GM12878 (cell line): Measurements from ENCODE around the gene MAD1L1. TPM values are rescaled to one million over a fixed set of nuclear protein-coding genes. Genes with fewer than 3 reads are reported as not detected.
A peak's percentile ranks its signal among the peaks of the same experiment; 100 is the strongest.

ENCODE experiments used
- CBX3 ChIP-seq: fragments of 200-600 bp; sonication (generic); IDR thresholded peaks from 2 replicates; pipeline ENCODE4 v1.6.1; 2016; ENCODE audit warnings: low read depth, borderline replicate concordance
- CHD1 ChIP-seq: IDR thresholded peaks from 2 replicates; pipeline ENCODE4 v1.6.1; 2012; ENCODE audit warnings: low read depth, low read length, improper control_type of control experiment
- FOXK2 ChIP-seq: fragments of 450-650 bp; IDR thresholded peaks from 2 replicates; pipeline ENCODE4 v1.6.1; 2017; ENCODE audit warnings: mild to moderate bottlenecking, moderate library complexity
- MTA2 ChIP-seq: fragments of 450-650 bp; IDR thresholded peaks from 2 replicates; pipeline ENCODE4 v1.6.1; 2016; ENCODE audit warnings: low read depth, mild to moderate bottlenecking, moderate library complexity
- MTA3 ChIP-seq: IDR thresholded peaks from 2 replicates; pipeline ENCODE4 v1.6.1; 2012; ENCODE audit warnings: low read length, inconsistent platforms, borderline replicate concordance
- SIN3A ChIP-seq: IDR thresholded peaks from 2 replicates; pipeline ENCODE4 v1.6.1; 2012; ENCODE audit warnings: low read depth, low read length, improper control_type of control experiment
- SMAD1 ChIP-seq: fragments of 450-650 bp; IDR thresholded peaks from 2 replicates; pipeline ENCODE4 v1.6.1; 2018; ENCODE audit warnings: mild to moderate bottlenecking, low read depth; ENCODE audit not compliant: partially characterized antibody
- SPI1 ChIP-seq: IDR thresholded peaks from 2 replicates; pipeline ENCODE4 v1.6.1; 2011; ENCODE audit warnings: low read depth, mild to moderate bottlenecking, low read length, moderate library complexity, borderline replicate concordance; ENCODE audit not compliant: insufficient read depth
- STAT1 ChIP-seq: fragments of 450-650 bp; conservative IDR thresholded peaks from 2 replicates; pipeline ENCODE4 v1.6.1; 2014; ENCODE audit warnings: antibody characterized with exemption, mild to moderate bottlenecking
- STAT3 ChIP-seq: IDR thresholded peaks from 2 replicates; pipeline ENCODE4 v1.6.1; 2011; ENCODE audit warnings: low read depth, low read length, improper control_type of control experiment
- TARDBP ChIP-seq: IDR thresholded peaks from 2 replicates; pipeline ENCODE4 v1.6.1; 2016; ENCODE audit warnings: borderline replicate concordance
- ZNF274 ChIP-seq: IDR thresholded peaks from one replicate; pipeline ENCODE4 v1.8.0; 2011; ENCODE audit not compliant: insufficient read length, insufficient read depth
- ZNF384 ChIP-seq: IDR thresholded peaks from 2 replicates; pipeline ENCODE4 v1.6.1; 2012; ENCODE audit warnings: low read depth, mild to moderate bottlenecking, low read length, improper control_type of control experiment, borderline replicate concordance
- polyA plus RNA-seq, 11 experiments: library from polyadenylated mRNA; depleted of rRNA in 4 of 11; unstranded in 6 of 11; stranded (reverse) in 5 of 11; fragments of >200 nt; fragmentation: Nextera tagmentation in 4 of 11; fragmentation: Illumina TruSeq in 1 of 11; extraction: Ambion mirVana in 4 of 11; extraction: Trizol in 1 of 11; gene quantifications; 1 replicate in 1 of 11; 2 replicates in 10 of 11; pipeline versions ENCODE4 v1.2.1 to v1.2.3, GENCODE V29; 2011 to 2016; ENCODE audit warnings: inconsistent platforms in 2 of 11, missing spikeins in 2 of 11, low read depth in 1 of 11
- total RNA-seq, 4 experiments: library from RNA; depleted of rRNA in 3 of 4; stranded (reverse); fragments of >200 nt in 3 of 4; fragmentation: Illumina TruSeq in 1 of 4; extraction: Trizol in 1 of 4; gene quantifications; 2 replicates each; pipeline versions ENCODE4 v1.2.1 to v1.2.3, GENCODE V29; 2013 to 2021
- TF ChIP-seq, protein P1 (sequence below): fragments of 450-650 bp; IDR thresholded peaks from 2 replicates; pipeline ENCODE4 v1.6.1; 2016; ENCODE audit warnings: mild to moderate bottlenecking
- TF ChIP-seq, protein P2 (sequence below): fragments of 450-650 bp; conservative IDR thresholded peaks from 2 replicates; pipeline ENCODE4 v1.6.1; 2017; ENCODE audit warnings: mild to moderate bottlenecking, moderate library complexity
- TF ChIP-seq, protein P3 (sequence below): IDR thresholded peaks from 2 replicates; pipeline ENCODE4 v1.6.1; 2012; ENCODE audit warnings: low read depth, low read length, improper control_type of control experiment
- TF ChIP-seq, protein P4 (sequence below): fragments of 450-650 bp; formaldehyde crosslinking; IDR thresholded peaks from 2 replicates; pipeline ENCODE4 v1.4.0; 2022; ENCODE audit warnings: mild to moderate bottlenecking, moderate library complexity
- TF ChIP-seq, protein P5 (sequence below): fragments of 450-650 bp; IDR thresholded peaks from 2 replicates; pipeline ENCODE4 v1.6.1; 2017; ENCODE audit warnings: low read depth, mild to moderate bottlenecking, moderate library complexity
- TF ChIP-seq, protein P6 (sequence below): fragments of 150-350 bp; IDR thresholded peaks from 2 replicates; pipeline ENCODE4 v1.6.1; 2014; ENCODE audit warnings: mild to moderate bottlenecking, low read depth, low read length

The MAD1L1 gene
- total and polyA plus RNA-seq, 10 of the 15 experiments (the other 5 are each of a cell fraction or from before 2014, with no cell fraction given): 2.2 to 76.8 (median 38.3) TPM

DNA sequence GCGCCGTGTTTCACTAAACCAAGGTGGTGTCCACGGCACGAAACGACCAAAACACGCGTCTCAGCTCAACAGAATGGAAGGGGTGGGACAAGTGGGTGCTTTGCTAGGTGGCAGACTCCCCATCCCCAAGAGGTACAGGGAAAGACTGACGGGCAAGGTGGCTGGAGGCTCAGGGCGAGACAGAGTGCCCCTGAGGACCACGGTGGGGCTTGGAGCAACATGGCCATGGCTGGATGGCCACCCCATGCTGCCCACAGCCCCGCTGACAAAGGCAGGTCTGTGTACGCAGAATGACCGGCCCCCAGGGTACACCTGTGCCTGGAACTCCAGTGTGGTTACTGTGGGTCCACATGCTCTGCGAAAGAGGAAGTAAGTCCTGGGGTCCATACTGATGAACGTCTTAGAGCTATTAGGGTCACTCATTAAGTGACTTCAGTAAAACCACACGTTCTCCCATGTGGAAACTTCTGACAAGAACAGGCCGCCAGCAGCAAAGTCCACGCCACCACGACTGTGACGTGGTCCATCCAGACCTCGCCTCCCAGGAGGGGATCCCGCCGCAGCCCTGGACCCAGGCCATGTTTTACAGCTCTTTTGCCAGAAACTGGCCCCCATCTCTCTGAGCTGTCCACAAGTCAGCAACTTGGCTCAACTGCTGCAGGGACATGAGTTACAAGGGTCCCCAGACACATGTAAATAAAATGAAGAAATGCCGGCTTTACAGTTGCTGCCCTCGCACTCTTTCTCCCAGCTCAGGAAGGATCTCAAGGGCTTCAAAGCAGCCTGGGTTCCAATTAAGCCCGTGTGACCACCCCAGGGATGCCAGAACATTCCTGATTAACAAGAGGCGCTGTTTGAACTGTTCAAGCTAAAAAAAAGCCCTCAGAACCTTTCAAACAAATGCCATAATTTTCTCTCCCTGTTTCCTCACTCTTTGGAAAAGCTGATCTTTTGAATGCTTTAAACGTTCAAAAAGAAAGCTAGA is 66.8 kb downstream of the MAD1L1 start (continued):
- TF ChIP-seq STAT3: no peak
- no peak for TF ChIP-seq TARDBP
- TF ChIP-seq CHD1: no peak
- no peak for TF ChIP-seq CBX3
- TF ChIP-seq, protein P1, sequence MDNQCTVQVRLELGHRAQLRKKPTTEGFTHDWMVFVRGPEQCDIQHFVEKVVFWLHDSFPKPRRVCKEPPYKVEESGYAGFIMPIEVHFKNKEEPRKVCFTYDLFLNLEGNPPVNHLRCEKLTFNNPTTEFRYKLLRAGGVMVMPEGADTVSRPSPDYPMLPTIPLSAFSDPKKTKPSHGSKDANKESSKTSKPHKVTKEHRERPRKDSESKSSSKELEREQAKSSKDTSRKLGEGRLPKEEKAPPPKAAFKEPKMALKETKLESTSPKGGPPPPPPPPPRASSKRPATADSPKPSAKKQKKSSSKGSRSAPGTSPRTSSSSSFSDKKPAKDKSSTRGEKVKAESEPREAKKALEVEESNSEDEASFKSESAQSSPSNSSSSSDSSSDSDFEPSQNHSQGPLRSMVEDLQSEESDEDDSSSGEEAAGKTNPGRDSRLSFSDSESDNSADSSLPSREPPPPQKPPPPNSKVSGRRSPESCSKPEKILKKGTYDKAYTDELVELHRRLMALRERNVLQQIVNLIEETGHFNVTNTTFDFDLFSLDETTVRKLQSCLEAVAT: peak; percentile 92
- TF ChIP-seq SMAD1: no peak
- TF ChIP-seq MTA2: peak; percentile 100
- TF ChIP-seq, protein P2, sequence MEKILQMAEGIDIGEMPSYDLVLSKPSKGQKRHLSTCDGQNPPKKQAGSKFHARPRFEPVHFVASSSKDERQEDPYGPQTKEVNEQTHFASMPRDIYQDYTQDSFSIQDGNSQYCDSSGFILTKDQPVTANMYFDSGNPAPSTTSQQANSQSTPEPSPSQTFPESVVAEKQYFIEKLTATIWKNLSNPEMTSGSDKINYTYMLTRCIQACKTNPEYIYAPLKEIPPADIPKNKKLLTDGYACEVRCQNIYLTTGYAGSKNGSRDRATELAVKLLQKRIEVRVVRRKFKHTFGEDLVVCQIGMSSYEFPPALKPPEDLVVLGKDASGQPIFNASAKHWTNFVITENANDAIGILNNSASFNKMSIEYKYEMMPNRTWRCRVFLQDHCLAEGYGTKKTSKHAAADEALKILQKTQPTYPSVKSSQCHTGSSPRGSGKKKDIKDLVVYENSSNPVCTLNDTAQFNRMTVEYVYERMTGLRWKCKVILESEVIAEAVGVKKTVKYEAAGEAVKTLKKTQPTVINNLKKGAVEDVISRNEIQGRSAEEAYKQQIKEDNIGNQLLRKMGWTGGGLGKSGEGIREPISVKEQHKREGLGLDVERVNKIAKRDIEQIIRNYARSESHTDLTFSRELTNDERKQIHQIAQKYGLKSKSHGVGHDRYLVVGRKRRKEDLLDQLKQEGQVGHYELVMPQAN: no peak
- TF ChIP-seq SIN3A: no peak
- TF ChIP-seq, protein P3, sequence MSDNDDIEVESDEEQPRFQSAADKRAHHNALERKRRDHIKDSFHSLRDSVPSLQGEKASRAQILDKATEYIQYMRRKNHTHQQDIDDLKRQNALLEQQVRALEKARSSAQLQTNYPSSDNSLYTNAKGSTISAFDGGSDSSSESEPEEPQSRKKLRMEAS: peak; percentile 19; the same call in 1 of the 2 replicates
- no peak for TF ChIP-seq STAT1
- TF ChIP-seq ZNF384: no peak
- no peak for TF ChIP-seq FOXK2
- TF ChIP-seq, protein P4, sequence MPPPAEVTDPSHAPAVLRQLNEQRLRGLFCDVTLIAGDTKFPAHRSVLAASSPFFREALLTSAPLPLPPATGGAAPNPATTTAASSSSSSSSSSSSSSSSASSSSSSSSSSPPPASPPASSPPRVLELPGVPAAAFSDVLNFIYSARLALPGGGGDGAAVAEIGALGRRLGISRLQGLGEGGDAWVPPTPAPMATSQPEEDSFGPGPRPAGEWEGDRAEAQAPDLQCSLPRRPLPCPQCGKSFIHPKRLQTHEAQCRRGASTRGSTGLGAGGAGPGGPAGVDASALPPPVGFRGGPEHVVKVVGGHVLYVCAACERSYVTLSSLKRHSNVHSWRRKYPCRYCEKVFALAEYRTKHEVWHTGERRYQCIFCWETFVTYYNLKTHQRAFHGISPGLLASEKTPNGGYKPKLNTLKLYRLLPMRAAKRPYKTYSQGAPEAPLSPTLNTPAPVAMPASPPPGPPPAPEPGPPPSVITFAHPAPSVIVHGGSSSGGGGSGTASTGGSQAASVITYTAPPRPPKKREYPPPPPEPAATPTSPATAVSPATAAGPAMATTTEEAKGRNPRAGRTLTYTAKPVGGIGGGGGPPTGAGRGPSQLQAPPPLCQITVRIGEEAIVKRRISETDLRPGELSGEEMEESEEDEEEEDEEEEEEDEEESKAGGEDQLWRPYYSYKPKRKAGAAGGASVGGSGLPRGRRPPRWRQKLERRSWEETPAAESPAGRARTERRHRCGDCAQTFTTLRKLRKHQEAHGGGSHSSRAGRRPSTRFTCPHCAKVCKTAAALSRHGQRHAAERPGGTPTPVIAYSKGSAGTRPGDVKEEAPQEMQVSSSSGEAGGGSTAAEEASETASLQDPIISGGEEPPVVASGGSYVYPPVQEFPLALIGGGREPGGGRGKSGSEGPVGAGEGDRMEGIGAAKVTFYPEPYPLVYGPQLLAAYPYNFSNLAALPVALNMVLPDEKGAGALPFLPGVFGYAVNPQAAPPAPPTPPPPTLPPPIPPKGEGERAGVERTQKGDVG (CRISPR knock-in tag): no peak
- no peak for TF ChIP-seq MTA3
- no peak for TF ChIP-seq ZNF274
- TF ChIP-seq, protein P5, sequence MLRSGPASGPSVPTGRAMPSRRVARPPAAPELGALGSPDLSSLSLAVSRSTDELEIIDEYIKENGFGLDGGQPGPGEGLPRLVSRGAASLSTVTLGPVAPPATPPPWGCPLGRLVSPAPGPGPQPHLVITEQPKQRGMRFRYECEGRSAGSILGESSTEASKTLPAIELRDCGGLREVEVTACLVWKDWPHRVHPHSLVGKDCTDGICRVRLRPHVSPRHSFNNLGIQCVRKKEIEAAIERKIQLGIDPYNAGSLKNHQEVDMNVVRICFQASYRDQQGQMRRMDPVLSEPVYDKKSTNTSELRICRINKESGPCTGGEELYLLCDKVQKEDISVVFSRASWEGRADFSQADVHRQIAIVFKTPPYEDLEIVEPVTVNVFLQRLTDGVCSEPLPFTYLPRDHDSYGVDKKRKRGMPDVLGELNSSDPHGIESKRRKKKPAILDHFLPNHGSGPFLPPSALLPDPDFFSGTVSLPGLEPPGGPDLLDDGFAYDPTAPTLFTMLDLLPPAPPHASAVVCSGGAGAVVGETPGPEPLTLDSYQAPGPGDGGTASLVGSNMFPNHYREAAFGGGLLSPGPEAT: peak; percentile 82; the same call in 1 of the 2 replicates
- TF ChIP-seq, protein P6, sequence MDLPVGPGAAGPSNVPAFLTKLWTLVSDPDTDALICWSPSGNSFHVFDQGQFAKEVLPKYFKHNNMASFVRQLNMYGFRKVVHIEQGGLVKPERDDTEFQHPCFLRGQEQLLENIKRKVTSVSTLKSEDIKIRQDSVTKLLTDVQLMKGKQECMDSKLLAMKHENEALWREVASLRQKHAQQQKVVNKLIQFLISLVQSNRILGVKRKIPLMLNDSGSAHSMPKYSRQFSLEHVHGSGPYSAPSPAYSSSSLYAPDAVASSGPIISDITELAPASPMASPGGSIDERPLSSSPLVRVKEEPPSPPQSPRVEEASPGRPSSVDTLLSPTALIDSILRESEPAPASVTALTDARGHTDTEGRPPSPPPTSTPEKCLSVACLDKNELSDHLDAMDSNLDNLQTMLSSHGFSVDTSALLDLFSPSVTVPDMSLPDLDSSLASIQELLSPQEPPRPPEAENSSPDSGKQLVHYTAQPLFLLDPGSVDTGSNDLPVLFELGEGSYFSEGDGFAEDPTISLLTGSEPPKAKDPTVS: no peak
- peak; percentile 34; the same call in 1 of the 2 replicates for TF ChIP-seq SPI1
